ENCODE data around the gene PROKR1.

The PROKR1 gene

DNA sequence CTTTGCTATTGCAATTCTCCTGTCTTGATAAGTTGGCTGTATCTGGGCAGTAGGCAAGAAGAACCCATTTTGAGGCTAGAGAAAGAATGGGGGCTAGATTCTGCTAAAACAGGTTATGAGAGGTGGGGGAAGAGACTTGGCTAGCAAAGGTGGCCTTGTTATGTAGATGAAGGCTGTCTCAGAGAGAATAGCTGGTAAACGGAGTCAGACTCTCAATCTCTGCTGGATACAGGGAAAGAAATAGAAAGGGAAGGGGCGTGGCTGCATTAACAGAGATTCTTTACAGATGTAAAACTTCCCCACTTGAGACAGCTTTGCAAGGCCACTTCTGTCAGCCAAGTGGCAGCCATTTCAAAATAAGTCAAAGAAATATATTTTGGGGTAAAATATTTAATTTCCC, 53.2 kb downstream of the PROKR1 start:
- no peaks in the 10 kb centered on the region for H3K36me3 Mint-ChIP-seq (ENCODE audit: low read depth)
- H3K27ac Mint-ChIP-seq, result no peak overlapping the region
- H3K4me3 Mint-ChIP-seq, result no peak overlapping the region
- TF ChIP-seq CTCF (IDR thresholded peaks at IDR 0.05; ENCODE audit: unreplicated experiment in 3 of 3), result no peak
- H3K4me1 Mint-ChIP-seq, result peaks cover 11% of the 10 kb centered on the region
- no peaks in the 10 kb centered on the region for H3K27me3 Mint-ChIP-seq (ENCODE audit: low read depth)
- peaks cover 16% of the 10 kb centered on the region for H3K9me3 Mint-ChIP-seq

DNA sequence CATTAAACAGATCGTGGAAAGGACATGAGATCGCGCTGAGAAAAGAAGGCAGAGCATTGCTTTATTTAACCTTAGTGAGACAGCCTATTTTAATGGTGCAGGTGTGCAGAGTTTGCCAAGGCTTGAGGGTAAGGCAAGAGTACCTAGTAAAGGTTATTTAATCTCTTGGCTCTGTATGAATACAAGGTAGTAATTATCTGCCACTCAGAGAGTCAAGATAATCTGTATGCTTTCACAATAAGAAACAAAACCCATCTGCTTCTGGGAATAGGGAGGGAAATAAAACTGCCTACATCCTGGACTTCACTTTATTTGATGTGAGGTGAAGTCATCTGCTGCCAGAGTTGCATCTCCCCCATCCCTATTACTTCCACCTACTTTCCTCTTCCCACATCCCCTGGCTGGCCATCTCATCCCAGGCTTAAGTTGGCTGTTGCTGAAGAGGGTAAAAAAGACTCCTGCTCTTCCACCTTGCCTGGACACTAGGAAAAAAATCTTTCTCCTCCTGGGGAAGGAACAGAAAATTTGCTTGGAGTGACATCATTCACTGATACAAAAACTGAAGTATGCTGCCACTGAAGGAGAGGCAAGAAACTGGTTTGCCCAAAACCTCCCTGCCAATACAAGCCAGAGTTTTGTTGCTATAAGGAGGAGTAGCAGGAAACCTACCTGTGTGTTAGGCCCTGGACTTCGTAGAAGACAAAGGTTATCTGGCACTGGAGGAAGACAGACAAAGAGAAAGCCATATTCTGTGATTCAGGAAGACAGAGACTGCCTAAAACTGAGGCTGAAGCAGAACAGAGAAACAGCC, 55.4 kb downstream of the PROKR1 start:
- H3K27ac Mint-ChIP-seq, result no peak overlapping the region
- no peaks in the 10 kb centered on the region for H3K27me3 Mint-ChIP-seq (ENCODE audit: low read depth)
- peaks cover 4% of the 10 kb centered on the region for H3K4me1 Mint-ChIP-seq
- H3K9me3 Mint-ChIP-seq, result peaks cover 16% of the 10 kb centered on the region
- H3K36me3 Mint-ChIP-seq (ENCODE audit: low read depth), result no peaks in the 10 kb centered on the region
- H3K4me3 Mint-ChIP-seq, result no peak overlapping the region
- no peak for TF ChIP-seq CTCF (IDR thresholded peaks at IDR 0.05; ENCODE audit: unreplicated experiment in 3 of 3)

DNA sequence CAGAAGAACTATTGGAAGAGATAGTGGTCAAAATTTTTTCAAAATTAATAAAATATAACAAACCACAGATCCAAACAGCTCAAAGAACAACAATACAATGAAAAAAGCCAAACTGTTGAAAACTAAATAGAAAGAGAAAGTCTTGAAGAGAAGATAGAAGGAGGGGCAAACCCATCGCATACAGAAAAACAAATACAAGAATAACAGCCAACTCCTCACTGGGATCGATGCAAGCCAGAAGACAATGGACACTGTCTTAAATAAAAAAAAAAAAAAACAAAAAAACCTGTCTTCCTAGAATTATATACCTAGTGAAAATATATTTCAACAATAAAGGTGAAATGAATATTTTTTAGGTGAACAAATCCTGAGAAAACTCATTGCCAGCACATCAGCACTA, 57.2 kb downstream of the PROKR1 start:
- no peaks in the 10 kb centered on the region for H3K36me3 Mint-ChIP-seq (ENCODE audit: low read depth)
- peaks cover 16% of the 10 kb centered on the region for H3K9me3 Mint-ChIP-seq

GRCh38 chr2:68706637-68707036, 63.3 kb downstream of the PROKR1 start:
- Mint-ChIP-seq H3K4me1 (no peaks in the 10 kb centered on the region), H3K27ac (no peak overlapping the region), H3K4me3 (no peak overlapping the region), H3K27me3 (ENCODE audit: low read depth) (peaks cover 15% of the 10 kb centered on the region), H3K9me3 (no peaks in the 10 kb centered on the region), H3K36me3 (ENCODE audit: low read depth) (no peaks in the 10 kb centered on the region)
- no peak for TF ChIP-seq CTCF (IDR thresholded peaks at IDR 0.05; ENCODE audit: unreplicated experiment in 3 of 3)

More for the DNA sequence above, 57.2 kb downstream of the PROKR1 start:
- no peaks in the 10 kb centered on the region for H3K4me1 Mint-ChIP-seq
- TF ChIP-seq CTCF (IDR thresholded peaks at IDR 0.05; ENCODE audit: unreplicated experiment in 3 of 3), result no peak
- no peak overlapping the region for H3K27ac Mint-ChIP-seq
- H3K4me3 Mint-ChIP-seq, result no peak overlapping the region
- no peaks in the 10 kb centered on the region for H3K27me3 Mint-ChIP-seq (ENCODE audit: low read depth)

All from nephron (organoid).